ACC112 (cell line): Measurements from ENCODE around the gene HS3ST4.

Experiments used
- H2AFZ ChIP-seq: fragments of 200-600 bp; sonication (generic); one replicate; pipeline ENCODE4 v1.6.0; 2017; ENCODE audit warnings: antibody characterized with exemption, low read length; ENCODE audit not compliant: unreplicated experiment
- H3K27ac ChIP-seq: fragments of 200-600 bp; sonication (generic); 2 replicates; pipeline ENCODE4 v1.5.1; 2014; ENCODE audit warnings: low read depth, mild to moderate bottlenecking, antibody characterized with exemption, low read length, moderate library complexity
- H3K27me3 ChIP-seq: fragments of 200-600 bp; sonication (generic); 2 replicates; pipeline ENCODE4 v1.6.1; 2014; ENCODE audit warnings: mild to moderate bottlenecking, antibody characterized with exemption, low read length, moderate library complexity, mixed read lengths; ENCODE audit not compliant: insufficient read depth
- H3K36me3 ChIP-seq: fragments of 200-600 bp; sonication (generic); 2 replicates; pipeline ENCODE4 v1.6.1; 2016; ENCODE audit warnings: mild to moderate bottlenecking, antibody characterized with exemption, low read length, moderate library complexity, mixed read lengths; ENCODE audit not compliant: insufficient read depth
- H3K4me1 ChIP-seq: fragments of 200-600 bp; sonication (generic); one replicate; pipeline ENCODE4 v1.6.1; 2016; ENCODE audit warnings: low read length, mixed read lengths; ENCODE audit not compliant: insufficient read depth, unreplicated experiment, control insufficient read depth
- H3K4me3 ChIP-seq: fragments of 200-600 bp; sonication (generic); 2 replicates; pipeline ENCODE4 v1.5.1; 2014; ENCODE audit warnings: mild to moderate bottlenecking, low read depth, low read length
- H3K79me2 ChIP-seq: fragments of 200-600 bp; sonication (generic); one replicate; pipeline ENCODE4 v1.6.0; 2016; ENCODE audit warnings: low read length; ENCODE audit not compliant: control insufficient read depth, unreplicated experiment, insufficient read depth

HS3ST4 gene

DNA sequence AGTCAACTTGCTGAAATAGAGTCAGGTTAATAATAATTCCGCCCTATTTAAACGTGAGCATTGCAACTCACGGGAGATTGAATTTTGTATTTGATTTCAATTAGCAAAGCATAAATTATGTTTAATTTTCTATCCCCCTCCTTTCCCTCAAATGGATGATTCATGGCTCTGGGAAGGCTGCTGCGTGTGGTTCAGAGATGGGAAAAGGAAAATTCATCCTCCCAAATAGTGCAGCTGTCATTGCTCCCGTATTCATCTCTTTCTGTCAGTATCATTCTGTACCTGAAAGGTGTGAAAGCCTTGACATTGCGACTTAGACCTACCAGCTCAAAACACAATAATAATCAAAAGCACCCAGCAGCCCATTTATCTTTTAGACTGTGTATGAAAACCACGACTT lies 447.3 kb downstream of the HS3ST4 start:
- Histone ChIP-seq H3K79me2 (no peaks in the 10 kb centered on the region), H3K4me1 (no peaks in the 10 kb centered on the region), H3K27me3 (no peaks in the 10 kb centered on the region), H3K4me3 (no peak overlapping the region), H2AFZ (no peak overlapping the region), H3K27ac (no peak overlapping the region), H3K36me3 (no peaks in the 10 kb centered on the region)

DNA sequence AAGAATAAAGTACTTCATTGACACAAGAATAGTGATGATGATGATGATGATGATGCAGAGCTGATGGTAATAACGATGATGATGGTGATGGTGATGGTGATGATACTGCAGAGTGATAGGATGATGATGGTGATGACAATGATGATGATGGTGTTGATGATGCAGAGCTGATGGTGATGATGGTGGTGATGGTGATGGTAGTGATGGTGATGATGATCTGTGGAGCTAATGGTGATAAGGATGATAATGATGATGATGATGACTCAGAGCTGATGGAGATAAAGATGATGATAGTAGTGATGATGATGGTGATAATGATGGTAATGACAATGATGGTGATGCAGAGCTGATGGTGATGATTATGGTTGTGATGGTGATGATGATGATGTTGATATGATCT lies 448.1 kb downstream of the HS3ST4 start:
- H2AFZ ChIP-seq, result no peak overlapping the region
- H3K36me3 ChIP-seq, result no peaks in the 10 kb centered on the region
- no peaks in the 10 kb centered on the region for H3K79me2 ChIP-seq
- no peaks in the 10 kb centered on the region for H3K4me1 ChIP-seq
- no peak overlapping the region for H3K4me3 ChIP-seq
- no peaks in the 10 kb centered on the region for H3K27me3 ChIP-seq
- H3K27ac ChIP-seq, result no peak overlapping the region

DNA sequence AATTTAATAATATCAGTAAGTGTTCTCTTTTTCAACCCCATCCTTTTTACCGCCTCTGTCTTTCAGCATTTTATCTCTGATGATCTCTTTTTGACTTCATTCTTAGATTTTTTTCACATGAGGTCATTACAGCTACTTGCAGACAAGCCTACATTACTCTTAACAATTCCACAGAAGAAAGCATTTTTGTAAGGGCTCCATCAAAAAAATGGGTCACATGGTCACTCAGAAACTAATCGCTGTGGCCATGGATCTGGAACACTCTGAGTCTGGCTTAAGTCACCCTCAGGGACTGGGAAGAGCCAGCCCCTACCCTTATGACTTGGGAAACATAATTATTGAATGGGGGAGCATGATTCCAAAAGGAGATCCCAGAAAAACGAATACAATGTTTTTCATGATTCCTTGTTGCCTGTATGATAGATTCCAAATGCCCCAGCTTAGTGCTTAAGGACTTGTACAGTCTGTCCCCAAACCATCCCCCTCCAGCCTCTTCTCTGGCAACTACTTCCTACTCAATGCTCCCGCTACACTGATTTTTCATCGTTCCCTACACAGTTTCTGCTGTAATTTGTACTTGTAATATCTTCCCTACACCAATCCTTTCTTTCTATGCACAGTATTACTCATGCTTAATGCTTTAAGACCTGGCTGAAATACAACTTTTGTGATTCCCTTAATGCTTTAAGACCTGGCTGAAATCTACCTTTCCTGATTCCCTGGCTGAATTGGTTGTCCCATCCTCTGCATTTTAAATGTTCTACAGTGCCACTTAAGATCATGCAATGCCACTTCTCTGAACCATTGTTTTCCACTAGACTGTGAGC lies 457.8 kb downstream of the HS3ST4 start:
- Histone ChIP-seq H3K27me3 (no peaks in the 10 kb centered on the region), H3K4me3 (no peak overlapping the region), H2AFZ (no peak overlapping the region), H3K36me3 (no peaks in the 10 kb centered on the region), H3K79me2 (no peaks in the 10 kb centered on the region), H3K4me1 (no peaks in the 10 kb centered on the region), H3K27ac (no peak overlapping the region)

- Histone ChIP-seq H3K4me3 (no peak overlapping the region), H2AFZ (no peak overlapping the region), H3K27ac (no peak overlapping the region), H3K79me2 (no peaks in the 10 kb centered on the region), H3K27me3 (no peaks in the 10 kb centered on the region), H3K4me1 (no peaks in the 10 kb centered on the region), H3K36me3 (no peaks in the 10 kb centered on the region)
These were observed 463.5 kb downstream of the HS3ST4 start for GRCh38 chr16:26155221-26155620.

GRCh38 chr16:26157319-26157718 lies 465.6 kb downstream of the HS3ST4 start:
- Histone ChIP-seq H3K27ac (no peak overlapping the region), H3K79me2 (no peaks in the 10 kb centered on the region), H3K27me3 (no peaks in the 10 kb centered on the region), H3K4me3 (no peak overlapping the region), H2AFZ (no peak overlapping the region), H3K36me3 (no peaks in the 10 kb centered on the region), H3K4me1 (no peaks in the 10 kb centered on the region)

DNA sequence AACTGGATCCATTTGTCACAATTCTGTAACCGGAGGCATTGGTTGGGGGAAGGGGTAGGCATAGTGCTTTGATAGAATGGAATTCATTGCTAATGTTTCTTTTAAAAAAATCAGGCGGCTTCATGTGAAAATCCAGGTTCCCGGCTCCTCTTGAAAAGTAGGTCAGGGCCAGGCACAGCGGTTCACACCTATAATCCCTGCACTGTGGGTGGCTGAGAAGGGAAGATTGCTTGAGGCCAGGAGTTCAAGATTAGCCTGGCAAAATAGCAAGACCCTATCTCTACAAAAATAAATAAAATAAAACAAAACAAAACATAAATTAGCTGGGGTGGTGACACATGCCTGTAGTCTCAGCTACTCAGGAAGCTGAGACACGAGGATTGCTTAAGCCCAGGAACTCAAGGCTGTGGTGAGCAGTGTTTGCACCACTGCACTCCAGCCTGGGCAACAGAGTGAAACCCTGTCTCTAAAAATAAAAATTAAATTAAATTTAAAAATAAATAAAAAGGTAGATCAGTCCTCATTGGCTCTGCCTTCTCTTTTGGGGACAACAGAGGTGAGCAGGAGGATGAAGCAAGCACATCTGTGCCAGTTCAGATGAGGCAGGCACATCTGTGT lies 466.5 kb downstream of the HS3ST4 start:
- Histone ChIP-seq H2AFZ (no peak overlapping the region), H3K36me3 (no peaks in the 10 kb centered on the region), H3K27ac (no peak overlapping the region)

DNA sequence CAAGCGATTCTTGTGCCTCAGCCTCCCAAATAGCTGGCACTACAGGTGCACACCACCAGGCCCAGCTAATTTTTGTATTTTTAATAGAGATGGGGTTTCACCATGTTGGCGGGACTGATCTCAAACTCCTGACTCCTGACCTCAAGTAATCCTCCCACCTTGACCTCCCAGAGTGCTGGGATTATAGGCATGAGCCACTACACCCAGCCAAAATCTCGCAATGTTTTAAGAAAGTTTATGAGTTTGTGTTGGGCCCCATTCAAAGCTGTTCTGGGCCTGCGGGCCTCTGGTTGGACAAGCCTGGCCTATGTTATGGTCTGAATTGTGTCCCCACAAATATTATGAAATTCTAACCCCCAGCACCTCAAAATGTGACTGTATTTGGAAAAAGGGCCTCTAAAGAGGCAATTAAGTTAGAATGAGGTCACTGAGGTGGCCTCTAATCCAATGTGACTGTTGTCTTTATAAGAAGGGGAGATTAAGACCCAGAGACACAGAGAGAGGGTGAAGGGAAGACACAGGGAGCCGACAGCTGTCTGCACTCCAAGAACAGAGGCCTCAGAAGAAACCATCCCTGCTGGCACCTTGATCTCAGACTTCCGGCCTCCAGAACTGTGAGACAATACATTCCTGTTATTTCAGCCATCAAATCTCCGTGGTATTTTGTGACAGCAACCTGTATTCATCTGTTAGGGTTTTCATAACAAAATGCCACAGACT lies 469.9 kb downstream of the HS3ST4 start:
- no peak overlapping the region for H3K4me3 ChIP-seq
- no peaks in the 10 kb centered on the region for H3K79me2 ChIP-seq
- H3K27ac ChIP-seq, result no peak overlapping the region
- H3K4me1 ChIP-seq, result no peaks in the 10 kb centered on the region
- H2AFZ ChIP-seq, result no peak overlapping the region
- H3K27me3 ChIP-seq, result no peaks in the 10 kb centered on the region
- no peaks in the 10 kb centered on the region for H3K36me3 ChIP-seq

More for the DNA sequence above, 466.5 kb downstream of the HS3ST4 start:
- no peak overlapping the region for H3K4me3 ChIP-seq
- H3K27me3 ChIP-seq, result no peaks in the 10 kb centered on the region
- H3K4me1 ChIP-seq, result no peaks in the 10 kb centered on the region
- H3K79me2 ChIP-seq, result no peaks in the 10 kb centered on the region

DNA sequence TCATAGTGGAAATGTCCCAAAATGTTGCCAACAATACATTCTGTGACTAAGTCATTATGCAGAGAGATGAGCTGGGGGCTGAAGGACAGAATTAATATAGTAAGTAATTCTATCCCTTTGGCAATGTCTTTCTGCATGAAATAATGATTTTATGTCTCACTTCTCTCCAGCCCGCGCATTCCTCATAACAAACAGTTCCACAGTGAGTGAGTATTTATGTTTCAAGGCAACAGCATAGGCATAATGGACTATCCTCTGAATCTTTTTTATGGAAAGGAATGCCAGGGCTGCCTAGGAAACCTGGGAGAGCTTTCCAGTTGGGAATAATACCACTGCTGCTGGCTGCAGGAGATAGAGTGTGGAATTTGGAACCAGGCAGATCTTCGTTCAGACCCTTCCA lies 477.7 kb downstream of the HS3ST4 start:
- no peaks in the 10 kb centered on the region for H3K36me3 ChIP-seq
- H3K79me2 ChIP-seq, result no peaks in the 10 kb centered on the region
- H3K27ac ChIP-seq, result no peak overlapping the region
- no peaks in the 10 kb centered on the region for H3K27me3 ChIP-seq
- H2AFZ ChIP-seq, result no peak overlapping the region
- no peak overlapping the region for H3K4me3 ChIP-seq
- no peaks in the 10 kb centered on the region for H3K4me1 ChIP-seq

DNA sequence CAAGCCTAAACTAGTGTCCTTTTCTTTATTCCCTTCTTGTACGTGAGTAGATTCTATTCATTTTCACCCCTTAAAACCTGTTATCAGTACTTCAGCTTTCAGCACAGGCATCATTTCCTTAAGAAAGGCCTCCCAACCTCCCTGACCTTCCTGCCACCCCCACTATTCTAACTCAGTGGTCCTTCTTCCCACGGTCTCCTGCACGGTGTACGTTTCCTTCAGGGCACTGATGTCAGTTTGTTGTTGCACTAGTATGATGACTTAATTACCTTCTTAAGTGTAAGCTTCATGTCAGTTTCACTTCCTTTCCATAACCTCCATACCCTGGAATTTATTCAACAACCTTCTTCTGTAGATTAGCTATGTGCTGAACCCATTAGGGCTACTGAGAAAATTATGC lies 484.2 kb downstream of the HS3ST4 start:
- H3K27me3 ChIP-seq, result no peaks in the 10 kb centered on the region
- H2AFZ ChIP-seq, result no peak overlapping the region
- H3K36me3 ChIP-seq, result no peaks in the 10 kb centered on the region
- no peaks in the 10 kb centered on the region for H3K79me2 ChIP-seq
- no peak overlapping the region for H3K27ac ChIP-seq
- H3K4me1 ChIP-seq, result no peaks in the 10 kb centered on the region
- H3K4me3 ChIP-seq, result no peak overlapping the region

- Histone ChIP-seq H3K27ac (no peak overlapping the region), H3K4me3 (no peak overlapping the region), H3K79me2 (no peaks in the 10 kb centered on the region), H3K36me3 (no peaks in the 10 kb centered on the region), H3K4me1 (no peaks in the 10 kb centered on the region), H3K27me3 (no peaks in the 10 kb centered on the region), H2AFZ (no peak overlapping the region)
These were observed 485.7 kb downstream of the HS3ST4 start for GRCh38 chr16:26177438-26177837.
